ENCODE results near the gene TRAPPC6A.

DNA sequence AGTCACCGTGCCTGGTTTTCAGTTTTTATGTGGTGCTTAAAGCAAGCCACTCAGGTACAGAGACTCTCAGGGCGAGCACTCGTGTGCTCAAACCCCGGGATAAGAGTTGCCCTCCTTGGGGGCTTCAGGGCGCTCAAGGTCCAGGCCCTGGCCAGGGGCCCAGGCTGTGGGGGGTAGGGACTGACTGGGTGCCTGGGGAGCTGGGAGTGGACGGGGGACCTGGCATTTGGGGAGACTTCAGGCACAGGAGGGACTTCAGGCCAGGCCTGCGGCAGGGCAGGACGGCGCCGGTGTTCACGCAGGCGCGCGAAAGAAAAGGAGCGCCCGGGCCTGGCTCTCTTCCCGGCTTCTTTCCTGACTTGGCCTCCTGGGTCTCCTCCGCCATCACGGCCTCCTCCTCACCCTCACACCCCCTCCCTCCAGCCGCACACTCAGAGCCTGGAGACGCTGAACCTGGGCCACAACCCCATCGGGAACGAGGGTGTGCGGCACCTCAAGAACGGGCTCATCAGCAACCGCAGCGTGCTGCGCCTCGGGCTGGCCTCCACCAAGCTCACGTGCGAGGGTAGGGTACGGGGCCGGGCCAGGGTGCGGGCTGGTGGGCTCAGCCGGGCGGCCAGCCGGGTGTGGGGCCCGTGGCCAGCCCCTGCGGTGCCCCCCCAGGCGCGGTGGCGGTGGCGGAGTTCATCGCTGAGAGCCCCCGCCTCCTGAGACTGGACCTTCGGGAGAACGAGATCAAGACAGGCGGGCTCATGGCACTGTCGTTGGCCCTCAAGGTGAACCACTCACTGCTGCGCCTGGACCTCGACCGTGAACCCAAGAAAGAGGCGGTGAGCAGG is 33.4 kb downstream of the TRAPPC6A start:
- TF ChIP-seq, protein P1, sequence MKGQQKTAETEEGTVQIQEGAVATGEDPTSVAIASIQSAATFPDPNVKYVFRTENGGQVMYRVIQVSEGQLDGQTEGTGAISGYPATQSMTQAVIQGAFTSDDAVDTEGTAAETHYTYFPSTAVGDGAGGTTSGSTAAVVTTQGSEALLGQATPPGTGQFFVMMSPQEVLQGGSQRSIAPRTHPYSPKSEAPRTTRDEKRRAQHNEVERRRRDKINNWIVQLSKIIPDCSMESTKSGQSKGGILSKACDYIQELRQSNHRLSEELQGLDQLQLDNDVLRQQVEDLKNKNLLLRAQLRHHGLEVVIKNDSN (IDR thresholded peaks at IDR 0.05) = no peak
- TF ChIP-seq CEBPB (IDR thresholded peaks at IDR 0.05) (no peak), EP300 (IDR thresholded peaks at IDR 0.05; ENCODE audit: borderline replicate concordance) (no peak), TCF12 (IDR thresholded peaks at IDR 0.05; ENCODE audit: low read depth) (no peak), FOXM1 (IDR thresholded peaks at IDR 0.05; ENCODE audit: borderline replicate concordance, low read depth) (no peak), TAF1 (IDR thresholded peaks at IDR 0.05; ENCODE audit: low read depth) (no peak), EGR1 (IDR thresholded peaks at IDR 0.05) (no peak), CREB1 (IDR thresholded peaks at IDR 0.05; ENCODE audit: low read depth) (no peak), RAD21 (IDR thresholded peaks at IDR 0.05; ENCODE audit: low read depth) (no peak), YY1 (IDR thresholded peaks at IDR 0.05; ENCODE audit: low read depth) (no peak), TEAD4 (IDR thresholded peaks at IDR 0.05) (no peak), ZBTB7A (IDR thresholded peaks at IDR 0.05; ENCODE audit: low read depth) (no peak)
- TF ChIP-seq, protein P2, sequence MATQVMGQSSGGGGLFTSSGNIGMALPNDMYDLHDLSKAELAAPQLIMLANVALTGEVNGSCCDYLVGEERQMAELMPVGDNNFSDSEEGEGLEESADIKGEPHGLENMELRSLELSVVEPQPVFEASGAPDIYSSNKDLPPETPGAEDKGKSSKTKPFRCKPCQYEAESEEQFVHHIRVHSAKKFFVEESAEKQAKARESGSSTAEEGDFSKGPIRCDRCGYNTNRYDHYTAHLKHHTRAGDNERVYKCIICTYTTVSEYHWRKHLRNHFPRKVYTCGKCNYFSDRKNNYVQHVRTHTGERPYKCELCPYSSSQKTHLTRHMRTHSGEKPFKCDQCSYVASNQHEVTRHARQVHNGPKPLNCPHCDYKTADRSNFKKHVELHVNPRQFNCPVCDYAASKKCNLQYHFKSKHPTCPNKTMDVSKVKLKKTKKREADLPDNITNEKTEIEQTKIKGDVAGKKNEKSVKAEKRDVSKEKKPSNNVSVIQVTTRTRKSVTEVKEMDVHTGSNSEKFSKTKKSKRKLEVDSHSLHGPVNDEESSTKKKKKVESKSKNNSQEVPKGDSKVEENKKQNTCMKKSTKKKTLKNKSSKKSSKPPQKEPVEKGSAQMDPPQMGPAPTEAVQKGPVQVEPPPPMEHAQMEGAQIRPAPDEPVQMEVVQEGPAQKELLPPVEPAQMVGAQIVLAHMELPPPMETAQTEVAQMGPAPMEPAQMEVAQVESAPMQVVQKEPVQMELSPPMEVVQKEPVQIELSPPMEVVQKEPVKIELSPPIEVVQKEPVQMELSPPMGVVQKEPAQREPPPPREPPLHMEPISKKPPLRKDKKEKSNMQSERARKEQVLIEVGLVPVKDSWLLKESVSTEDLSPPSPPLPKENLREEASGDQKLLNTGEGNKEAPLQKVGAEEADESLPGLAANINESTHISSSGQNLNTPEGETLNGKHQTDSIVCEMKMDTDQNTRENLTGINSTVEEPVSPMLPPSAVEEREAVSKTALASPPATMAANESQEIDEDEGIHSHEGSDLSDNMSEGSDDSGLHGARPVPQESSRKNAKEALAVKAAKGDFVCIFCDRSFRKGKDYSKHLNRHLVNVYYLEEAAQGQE (IDR thresholded peaks at IDR 0.05; ENCODE audit: low read depth) = no peak
- TF ChIP-seq, protein P3, sequence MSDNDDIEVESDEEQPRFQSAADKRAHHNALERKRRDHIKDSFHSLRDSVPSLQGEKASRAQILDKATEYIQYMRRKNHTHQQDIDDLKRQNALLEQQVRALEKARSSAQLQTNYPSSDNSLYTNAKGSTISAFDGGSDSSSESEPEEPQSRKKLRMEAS (IDR thresholded peaks at IDR 0.05) = no peak
